ENCODE measurements around the gene DUSP10.

DNA sequence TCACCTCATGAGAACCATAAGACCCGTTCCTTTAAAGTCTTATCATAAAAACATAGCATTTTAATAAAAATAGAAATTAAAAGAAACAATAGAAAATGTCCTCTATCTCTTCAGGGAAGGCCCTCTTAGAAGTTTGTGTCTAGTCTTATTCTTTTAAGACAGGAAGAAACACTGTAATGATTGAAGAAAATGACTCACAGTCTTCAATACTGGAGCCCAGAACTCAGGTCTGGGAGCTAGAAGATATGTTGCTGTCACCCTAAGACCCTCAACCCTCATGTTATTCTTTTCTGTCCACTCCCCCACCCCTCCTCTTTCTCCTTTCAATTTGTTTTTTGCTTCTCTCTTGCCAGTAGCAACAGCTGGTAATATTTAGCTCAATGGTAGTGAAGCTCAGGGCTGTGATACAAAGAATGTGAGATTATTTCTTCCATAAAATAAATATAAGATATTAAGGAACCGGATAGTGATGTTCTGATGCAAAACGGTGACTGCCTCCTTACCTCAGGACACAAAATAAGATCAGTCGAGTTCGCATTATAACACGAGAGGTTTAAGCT, 12.0 kb downstream of the DUSP10 start:
- TF ChIP-seq, protein P1, sequence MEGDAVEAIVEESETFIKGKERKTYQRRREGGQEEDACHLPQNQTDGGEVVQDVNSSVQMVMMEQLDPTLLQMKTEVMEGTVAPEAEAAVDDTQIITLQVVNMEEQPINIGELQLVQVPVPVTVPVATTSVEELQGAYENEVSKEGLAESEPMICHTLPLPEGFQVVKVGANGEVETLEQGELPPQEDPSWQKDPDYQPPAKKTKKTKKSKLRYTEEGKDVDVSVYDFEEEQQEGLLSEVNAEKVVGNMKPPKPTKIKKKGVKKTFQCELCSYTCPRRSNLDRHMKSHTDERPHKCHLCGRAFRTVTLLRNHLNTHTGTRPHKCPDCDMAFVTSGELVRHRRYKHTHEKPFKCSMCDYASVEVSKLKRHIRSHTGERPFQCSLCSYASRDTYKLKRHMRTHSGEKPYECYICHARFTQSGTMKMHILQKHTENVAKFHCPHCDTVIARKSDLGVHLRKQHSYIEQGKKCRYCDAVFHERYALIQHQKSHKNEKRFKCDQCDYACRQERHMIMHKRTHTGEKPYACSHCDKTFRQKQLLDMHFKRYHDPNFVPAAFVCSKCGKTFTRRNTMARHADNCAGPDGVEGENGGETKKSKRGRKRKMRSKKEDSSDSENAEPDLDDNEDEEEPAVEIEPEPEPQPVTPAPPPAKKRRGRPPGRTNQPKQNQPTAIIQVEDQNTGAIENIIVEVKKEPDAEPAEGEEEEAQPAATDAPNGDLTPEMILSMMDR (IDR thresholded peaks at IDR 0.05): no peak
- no peak for TF ChIP-seq POLR2AphosphoS5 (IDR thresholded peaks at IDR 0.05)

All from prostate gland (tissue), 2 donors.